H9 (cell line): ENCODE data around the gene NAGPA. TPM values are rescaled to one million over a fixed set of nuclear protein-coding genes. Genes with fewer than 3 reads are reported as not detected.

Source experiments
- DNase-seq: peaks from one replicate; pipeline ENCODE4 v3.0.0-alpha.2; 2017
- H2AFZ ChIP-seq: one replicate; pipeline ENCODE4 v1.6.1; 2013; ENCODE audit warnings: mild to moderate bottlenecking, low read length, control low read depth, moderate library complexity
- H2AK5ac ChIP-seq: 2 replicates; pipeline ENCODE4 v1.6.1; 2013; ENCODE audit warnings: low read length, control low read depth, mixed read lengths; ENCODE audit not compliant: insufficient read length
- H2BK120ac ChIP-seq: one replicate; pipeline ENCODE4 v1.6.1; 2013; ENCODE audit warnings: low read depth, mild to moderate bottlenecking, low read length, control low read depth, inconsistent platforms; ENCODE audit not compliant: poor library complexity, severe bottlenecking
- H2BK12ac ChIP-seq: 2 replicates; pipeline ENCODE4 v1.6.1; 2013; ENCODE audit warnings: low read length, control low read depth, mixed read lengths, low read depth; ENCODE audit not compliant: insufficient read length
- H2BK15ac ChIP-seq: 2 replicates; pipeline ENCODE4 v1.6.1; 2013; ENCODE audit warnings: low read depth, low read length, control low read depth
- H2BK20ac ChIP-seq: one replicate; pipeline ENCODE4 v1.6.1; 2013; ENCODE audit warnings: low read depth, mild to moderate bottlenecking, low read length, control low read depth, inconsistent platforms; ENCODE audit not compliant: poor library complexity, severe bottlenecking
- H2BK5ac ChIP-seq: 2 replicates; pipeline ENCODE4 v1.6.1; 2013; ENCODE audit warnings: low read length, control low read depth, mixed read lengths; ENCODE audit not compliant: insufficient read length
- H3K14ac ChIP-seq: 2 replicates; pipeline ENCODE4 v1.6.1; 2013; ENCODE audit warnings: low read length, control low read depth; ENCODE audit not compliant: insufficient read depth
- H3K18ac ChIP-seq: 2 replicates; pipeline ENCODE4 v1.6.1; 2013; ENCODE audit warnings: low read depth, mild to moderate bottlenecking, mixed read lengths, low read length, control low read depth; ENCODE audit not compliant: insufficient read length
- H3K23ac ChIP-seq: 2 replicates; pipeline ENCODE4 v1.6.1; 2013; ENCODE audit warnings: low read length, control low read depth, mixed read lengths, low read depth; ENCODE audit not compliant: insufficient read length
- H3K23me2 ChIP-seq: 2 replicates; pipeline ENCODE4 v1.6.1; 2013; ENCODE audit warnings: low read depth, mild to moderate bottlenecking, mixed read lengths, low read length, control low read depth; ENCODE audit not compliant: insufficient read length, poor library complexity, severe bottlenecking
- H3K27ac ChIP-seq: 2 replicates; pipeline ENCODE4 v1.5.1; 2013; ENCODE audit warnings: low read length, control low read depth, mixed read lengths, low read depth; ENCODE audit not compliant: insufficient read length
- H3K27me3 ChIP-seq: 2 replicates; pipeline ENCODE4 v1.6.1; 2013; ENCODE audit warnings: low read length, control low read depth, inconsistent platforms; ENCODE audit not compliant: insufficient read depth
- H3K4ac ChIP-seq: 2 replicates; pipeline ENCODE4 v1.6.1; 2013; ENCODE audit warnings: low read depth, mild to moderate bottlenecking, control low read depth, inconsistent platforms, low read length, moderate library complexity
- H3K4me1 ChIP-seq: 2 replicates; pipeline ENCODE4 v1.6.1; 2013; ENCODE audit warnings: low read length, control low read depth, inconsistent platforms; ENCODE audit not compliant: insufficient read depth
- H3K4me2 ChIP-seq: 2 replicates; pipeline ENCODE4 v1.6.1; 2013; ENCODE audit warnings: low read length, control low read depth, mixed read lengths; ENCODE audit not compliant: insufficient read length, insufficient read depth
- H3K56ac ChIP-seq: 2 replicates; pipeline ENCODE4 v1.6.1; 2013; ENCODE audit warnings: low read depth, mild to moderate bottlenecking, mixed read lengths, low read length, control low read depth; ENCODE audit not compliant: insufficient read length
- H3K79me1 ChIP-seq: 2 replicates; pipeline ENCODE4 v1.6.1; 2013; ENCODE audit warnings: low read depth, mild to moderate bottlenecking, moderate library complexity, low read length, control low read depth, inconsistent platforms; ENCODE audit not compliant: insufficient read depth, poor library complexity, severe bottlenecking
- H3K79me2 ChIP-seq: 2 replicates; pipeline ENCODE4 v1.6.1; 2013; ENCODE audit warnings: low read length, control low read depth, inconsistent platforms; ENCODE audit not compliant: insufficient read depth
- H3K9ac ChIP-seq: 2 replicates; pipeline ENCODE4 v1.6.1; 2013; ENCODE audit warnings: low read length, control low read depth, mixed read lengths; ENCODE audit not compliant: insufficient read length; ENCODE audit errors: extremely low read depth
- H3K9me3 ChIP-seq: one replicate; pipeline ENCODE4 v1.6.1; 2013; ENCODE audit warnings: low read depth, low read length, inconsistent platforms; ENCODE audit not compliant: control insufficient read depth
- H3T11ph ChIP-seq: one replicate; pipeline ENCODE4 v1.6.1; 2013; ENCODE audit warnings: mild to moderate bottlenecking, low read length, control low read depth, inconsistent platforms
- H4K20me1 ChIP-seq: one replicate; pipeline ENCODE4 v1.6.1; 2013; ENCODE audit not compliant: control insufficient read depth, insufficient read length, insufficient read depth
- H4K5ac ChIP-seq: 2 replicates; pipeline ENCODE4 v1.6.1; 2013; ENCODE audit warnings: low read depth, mild to moderate bottlenecking, mixed read lengths, low read length, control low read depth; ENCODE audit not compliant: insufficient read length
- H4K8ac ChIP-seq: replicated peaks from 2 replicates; pipeline ENCODE4 v1.6.1; 2013; ENCODE audit warnings: low read length, control low read depth, mixed read lengths, low read depth; ENCODE audit not compliant: insufficient read length
- H4K91ac ChIP-seq: 2 replicates; pipeline ENCODE4 v1.6.1; 2013; ENCODE audit warnings: low read depth, mild to moderate bottlenecking, moderate library complexity, mixed read lengths, low read length, control low read depth; ENCODE audit not compliant: insufficient read length
- H3K27ac Mint-ChIP-seq, 3 experiments: 2 replicates in 2 of 3; 3 replicates in 1 of 3; pipeline ENCODE4 v1.8.0; 2020 to 2021; ENCODE audit warnings: mixed read lengths in 3 of 3, mild to moderate bottlenecking in 1 of 3, moderate library complexity in 1 of 3
- H3K27me3 Mint-ChIP-seq: 2 replicates; pipeline ENCODE4 v1.8.0; 2021; ENCODE audit warnings: low read depth, mild to moderate bottlenecking, moderate library complexity, mixed read lengths
- H3K36me3 Mint-ChIP-seq, 3 experiments: 2 replicates in 2 of 3; 3 replicates in 1 of 3; pipeline ENCODE4 v1.8.0; 2020 to 2021; ENCODE audit warnings: low read depth in 3 of 3, mixed read lengths in 3 of 3; ENCODE audit not compliant: insufficient read depth in 1 of 3
- H3K4me1 Mint-ChIP-seq, 2 experiments: 2 replicates each; pipeline ENCODE4 v1.8.0; 2020; ENCODE audit warnings: mixed read lengths in 2 of 2
- H3K4me3 Mint-ChIP-seq, 2 experiments: 2 replicates in 1 of 2; 3 replicates in 1 of 2; pipeline ENCODE4 v1.8.0; 2020 to 2021; ENCODE audit warnings: mild to moderate bottlenecking in 2 of 2, mixed read lengths in 2 of 2, moderate library complexity in 1 of 2
- H3K9me3 Mint-ChIP-seq, 2 experiments: 2 replicates in 1 of 2; 3 replicates in 1 of 2; pipeline ENCODE4 v1.8.0; 2020; ENCODE audit warnings: mild to moderate bottlenecking in 2 of 2, mixed read lengths in 2 of 2, moderate library complexity in 1 of 2
- CTCF ChIP-seq: fragments of 200-600 bp; sonication (generic); conservative IDR thresholded peaks from 3 replicates; pipeline ENCODE4 v1.8.0; 2021; ENCODE audit warnings: antibody characterized with exemption, mild to moderate bottlenecking
- WGBS: extraction: QIAGEN DNeasy Blood & Tissue Kit; methylation state at CpG from one replicate; pipeline ENCODE4 v1.1.7; 2013; ENCODE audit warnings: missing lambda C conversion rate, low lambda C conversion rate, mixed read lengths; ENCODE audit not compliant: insufficient read length; ENCODE audit errors: extremely low coverage; 5-methylcytosine and 5-hydroxymethylcytosine counted together
- total RNA-seq: library from RNA; stranded (reverse); gene quantifications from 2 replicates; pipeline ENCODE4 v1.2.1, GENCODE V29; 2021

Gene NAGPA
- total RNA-seq, 1 experiment from 2014 or later, result 12.1 TPM

- no peak overlapping the region for H3K4me2 ChIP-seq
- no peak overlapping the region for H2BK20ac ChIP-seq
- H3K27me3 Mint-ChIP-seq, result peaks cover 11% of the 10 kb centered on the region
- H2AK5ac ChIP-seq, result no peak overlapping the region
- no peaks in the 10 kb centered on the region for H3K4me1 ChIP-seq
- no peaks in the 10 kb centered on the region for H3K23me2 ChIP-seq
- no peaks in the 10 kb centered on the region for H3K9me3 ChIP-seq
- no peaks in the 10 kb centered on the region for H3K79me1 ChIP-seq
- no peaks in the 10 kb centered on the region; a peak in 1 of 5 replicates for H3K9me3 Mint-ChIP-seq
- H2BK5ac ChIP-seq, result no peak overlapping the region
- H3K4me1 Mint-ChIP-seq, result peaks cover 14 to 20% of the 10 kb centered on the region in 2 experiments
- no peak overlapping the region for H3K56ac ChIP-seq
- no peak overlapping the region for H2BK15ac ChIP-seq
- H3K23ac ChIP-seq, result no peak overlapping the region
- H4K8ac ChIP-seq, result no peak overlapping the region
- H3K36me3 Mint-ChIP-seq, result peaks cover 0 to 4% (median 1%) of the 10 kb centered on the region in 3 experiments; a peak in 2 of 7 replicates
- no peaks in the 10 kb centered on the region for H3K79me2 ChIP-seq
- no peak overlapping the region for H3T11ph ChIP-seq
- H3K27ac Mint-ChIP-seq, result peak overlapping the region in 2 of 3 experiments; percentile 17 to 61; a peak in 1 of 7 replicates
- no peak for TF ChIP-seq CTCF
- no peak overlapping the region for H4K5ac ChIP-seq
- H3K14ac ChIP-seq, result no peak overlapping the region
- H3K9ac ChIP-seq, result no peak overlapping the region
- WGBS, result no CpG with 5 or more reads among the region's 4 CpGs
- no peak overlapping the region for H3K4me3 Mint-ChIP-seq
- no peak overlapping the region for H2AFZ ChIP-seq
- H2BK120ac ChIP-seq, result no peak overlapping the region
- H4K91ac ChIP-seq, result no peak overlapping the region
- H4K20me1 ChIP-seq, result no peaks in the 10 kb centered on the region
- no peak overlapping the region for H3K4ac ChIP-seq
- no peaks in the 10 kb centered on the region; the same call in 1 of the 2 replicates for H3K27me3 ChIP-seq
- no peak for DNase-seq
- no peak overlapping the region for H2BK12ac ChIP-seq
- no peak overlapping the region for H3K27ac ChIP-seq
- H3K18ac ChIP-seq, result no peak overlapping the region
These were observed 18.4 kb downstream of the NAGPA start for GRCh38 chr16:5015351-5015750.
